Measurements from ENCODE around the gene LYAR. TPM values are rescaled to one million over a fixed set of nuclear protein-coding genes. Genes with fewer than 3 reads are reported as not detected.

The LYAR gene
- total and polyA plus RNA-seq, 8 donors = 9.7 to 23.7 (median 21.5) TPM

GRCh38 chr4:4323705-4324534 is 34.0 kb upstream of the LYAR start:
- Histone ChIP-seq H3K4me1 (no peaks in the 10 kb centered on the region), H3K4me3 (no peak overlapping the region), H3K36me3 (peaks cover 0 to 37% of the 10 kb centered on the region in 2 donors), H3K9me3 (no peaks in the 10 kb centered on the region), H3K27me3 (no peaks in the 10 kb centered on the region), H3K27ac (peak overlapping the region in 1 of 2 donors; percentile 60)
- TF ChIP-seq CTCF (IDR thresholded peaks at IDR 0.05) = no peak
- intact Hi-C loops (cut with DNase I) = no loop called here
- DNase-seq (no peak), ATAC-seq (no peak)

GRCh38 chr4:4321951-4322688 is 32.2 kb upstream of the LYAR start:
- H3K27me3 ChIP-seq = no peaks in the 10 kb centered on the region
- no peaks in the 10 kb centered on the region for H3K9me3 ChIP-seq
- DNase-seq (no peak), ATAC-seq (no peak)
- no peak for TF ChIP-seq CTCF (IDR thresholded peaks at IDR 0.05)
- H3K36me3 ChIP-seq = peaks cover 0 to 50% of the 10 kb centered on the region in 2 donors
- intact Hi-C loops (cut with DNase I) = no loop called here
- H3K27ac ChIP-seq = no peak overlapping the region
- H3K4me1 ChIP-seq = no peaks in the 10 kb centered on the region
- no peak overlapping the region for H3K4me3 ChIP-seq

- Histone ChIP-seq H3K27me3 (no peaks in the 10 kb centered on the region), H3K9me3 (no peaks in the 10 kb centered on the region), H3K4me1 (no peaks in the 10 kb centered on the region), H3K4me3 (no peak overlapping the region), H3K27ac (no peak overlapping the region), H3K36me3 (peaks cover 0 to 60% of the 10 kb centered on the region in 2 donors)
- DNase-seq (no peak), ATAC-seq (no peak)
- intact Hi-C loops (cut with DNase I) = no loop called here
- TF ChIP-seq CTCF (IDR thresholded peaks at IDR 0.05) = no peak
These were observed 31.2 kb upstream of the LYAR start for GRCh38 chr4:4320951-4321714.

GRCh38 chr4:4320528-4320927 is 30.6 kb upstream of the LYAR start:
- H3K27ac ChIP-seq = no peak overlapping the region
- no peaks in the 10 kb centered on the region for H3K27me3 ChIP-seq
- intact Hi-C loops (cut with DNase I) = no loop called here
- H3K9me3 ChIP-seq = no peaks in the 10 kb centered on the region
- no peaks in the 10 kb centered on the region for H3K4me1 ChIP-seq
- DNase-seq (no peak), ATAC-seq (no peak)
- no peak for TF ChIP-seq CTCF (IDR thresholded peaks at IDR 0.05)
- no peak overlapping the region for H3K4me3 ChIP-seq
- H3K36me3 ChIP-seq = peaks cover 0 to 66% of the 10 kb centered on the region in 2 donors

Data from left lung (tissue), 10 donors.